HepG2 (cell line): ENCODE data around the gene ZFP64. TPM values are rescaled to one million over a fixed set of nuclear protein-coding genes. Genes with fewer than 3 reads are reported as not detected.

ENCODE experiments used
- ATM ChIP-seq: fragments of 450-650 bp; IDR thresholded peaks from 2 replicates; pipeline ENCODE4 v1.7.1; 2017; ENCODE audit warnings: mild to moderate bottlenecking, borderline replicate concordance
- KDM5B ChIP-seq: sonication (generic); formaldehyde crosslinking; IDR thresholded peaks from 2 replicates; pipeline ENCODE4 v1.4.0; 2020; ENCODE audit warnings: missing genetic modification reagents, mild to moderate bottlenecking, borderline replicate concordance
- SOX13 ChIP-seq, 3 experiments: fragments of 450-650 bp in 1 of 3; sonication (generic) in 1 of 3; formaldehyde crosslinking in 1 of 3; IDR thresholded peaks in 2 of 3; conservative IDR thresholded peaks in 1 of 3; 2 replicates each; pipeline versions ENCODE4 v1.5.0 to v1.6.1; 2016 to 2020; ENCODE audit warnings: antibody characterized with exemption in 1 of 3, mild to moderate bottlenecking in 1 of 3, missing compliant biosample characterization in 1 of 3, missing genetic modification reagents in 1 of 3, moderate library complexity in 1 of 3
- ZNF143 ChIP-seq: sonication (generic); formaldehyde crosslinking; IDR thresholded peaks from 2 replicates; pipeline ENCODE4 v1.4.0; 2020; ENCODE audit warnings: missing genetic modification reagents
- ZNF205 ChIP-seq: IDR thresholded peaks from 2 replicates; pipeline ENCODE4 v1.6.1; 2018; ENCODE audit warnings: missing biosample characterization, missing genetic modification reagents
- ZNF33A ChIP-seq: sonication (generic); formaldehyde crosslinking; IDR thresholded peaks from 2 replicates; pipeline ENCODE4 v1.5.1; 2020; ENCODE audit warnings: missing genetic modification reagents, mild to moderate bottlenecking, moderate library complexity, borderline replicate concordance
- ZNF607 ChIP-seq: sonication (generic); formaldehyde crosslinking; IDR thresholded peaks from 2 replicates; pipeline ENCODE4 v1.5.1; 2020; ENCODE audit warnings: missing genetic modification reagents, mild to moderate bottlenecking, borderline replicate concordance
- polyA plus RNA-seq, 8 experiments: library from polyadenylated mRNA; depleted of rRNA in 3 of 8; stranded (reverse) in 7 of 8; unstranded in 1 of 8; fragments of >200 nt; fragmentation: Illumina TruSeq in 4 of 8; extraction: Trizol in 4 of 8; gene quantifications; 2 replicates each; pipeline versions ENCODE4 v1.2.1 to v1.2.3, GENCODE V29; 2011 to 2016; ENCODE audit warnings: low read depth in 4 of 8, missing spikeins in 1 of 8, mixed read lengths in 1 of 8; ENCODE audit not compliant: insufficient read depth in 1 of 8
- total RNA-seq, 5 experiments: library from RNA; depleted of rRNA; stranded (reverse); fragments of >200 nt; fragmentation: Illumina TruSeq; extraction: Trizol; gene quantifications; 2 replicates each; pipeline ENCODE4 v1.2.3, GENCODE V29; 2016; ENCODE audit warnings: low read depth in 1 of 5
- TF ChIP-seq, protein P1 (sequence below): sonication (generic); formaldehyde crosslinking; IDR thresholded peaks from 2 replicates; pipeline ENCODE4 v1.4.0; 2020; ENCODE audit warnings: missing genetic modification reagents
- TF ChIP-seq, protein P2 (sequence below): sonication (generic); formaldehyde crosslinking; IDR thresholded peaks from 2 replicates; pipeline ENCODE4 v1.5.0; 2020; ENCODE audit warnings: mild to moderate bottlenecking, missing genetic modification reagents, borderline replicate concordance
- TF ChIP-seq, protein P3 (sequence below): sonication (generic); formaldehyde crosslinking; IDR thresholded peaks from 2 replicates; pipeline ENCODE4 v1.4.0; 2020; ENCODE audit warnings: mild to moderate bottlenecking, missing genetic modification reagents, borderline replicate concordance

Gene ZFP64
- total and polyA plus RNA-seq, 2 of the 13 experiments (the other 11 are each of a cell fraction or from before 2014, with no cell fraction given), result 12.0 to 24.3 TPM

DNA sequence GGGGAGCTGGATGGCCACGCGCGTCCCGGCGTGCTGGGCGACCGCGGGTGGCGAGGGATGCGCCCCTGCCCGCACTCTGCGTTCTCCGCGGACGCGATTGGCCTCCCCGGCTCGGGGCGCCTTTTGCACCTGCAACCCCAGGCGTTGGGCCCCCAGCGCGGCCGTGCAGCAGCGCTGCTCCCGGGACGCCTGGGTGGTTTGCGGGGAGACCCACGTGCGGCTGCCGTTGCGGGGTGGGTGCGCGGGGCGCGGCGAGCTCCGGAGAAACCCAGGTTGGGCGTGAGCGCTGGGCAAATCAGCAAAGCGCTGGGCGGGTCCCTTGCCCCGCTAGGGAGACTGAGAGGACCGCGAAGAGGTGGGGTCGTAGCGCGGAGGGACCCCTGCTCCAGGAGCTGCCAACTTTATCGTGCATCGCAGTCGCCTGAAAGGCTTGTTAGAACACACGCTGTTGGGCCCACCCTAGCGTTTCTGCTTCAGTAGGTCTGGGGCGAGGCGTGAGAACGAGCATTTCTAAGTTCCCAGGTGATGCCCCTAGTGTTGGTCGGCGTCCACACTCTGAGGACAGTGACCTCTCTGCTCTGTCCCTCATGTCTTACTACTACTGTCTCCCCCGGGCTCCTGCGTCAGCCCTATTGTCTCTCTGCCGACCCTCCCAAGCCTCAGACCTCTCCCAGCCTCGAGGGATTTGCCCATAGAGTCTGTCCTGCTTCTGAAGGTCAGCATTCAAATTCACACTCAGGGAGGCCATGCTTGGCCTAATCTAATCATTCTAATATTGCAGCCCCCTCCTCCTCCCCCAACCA, 538 bp upstream of the ZFP64 start (continued):
- TF ChIP-seq, protein P1, sequence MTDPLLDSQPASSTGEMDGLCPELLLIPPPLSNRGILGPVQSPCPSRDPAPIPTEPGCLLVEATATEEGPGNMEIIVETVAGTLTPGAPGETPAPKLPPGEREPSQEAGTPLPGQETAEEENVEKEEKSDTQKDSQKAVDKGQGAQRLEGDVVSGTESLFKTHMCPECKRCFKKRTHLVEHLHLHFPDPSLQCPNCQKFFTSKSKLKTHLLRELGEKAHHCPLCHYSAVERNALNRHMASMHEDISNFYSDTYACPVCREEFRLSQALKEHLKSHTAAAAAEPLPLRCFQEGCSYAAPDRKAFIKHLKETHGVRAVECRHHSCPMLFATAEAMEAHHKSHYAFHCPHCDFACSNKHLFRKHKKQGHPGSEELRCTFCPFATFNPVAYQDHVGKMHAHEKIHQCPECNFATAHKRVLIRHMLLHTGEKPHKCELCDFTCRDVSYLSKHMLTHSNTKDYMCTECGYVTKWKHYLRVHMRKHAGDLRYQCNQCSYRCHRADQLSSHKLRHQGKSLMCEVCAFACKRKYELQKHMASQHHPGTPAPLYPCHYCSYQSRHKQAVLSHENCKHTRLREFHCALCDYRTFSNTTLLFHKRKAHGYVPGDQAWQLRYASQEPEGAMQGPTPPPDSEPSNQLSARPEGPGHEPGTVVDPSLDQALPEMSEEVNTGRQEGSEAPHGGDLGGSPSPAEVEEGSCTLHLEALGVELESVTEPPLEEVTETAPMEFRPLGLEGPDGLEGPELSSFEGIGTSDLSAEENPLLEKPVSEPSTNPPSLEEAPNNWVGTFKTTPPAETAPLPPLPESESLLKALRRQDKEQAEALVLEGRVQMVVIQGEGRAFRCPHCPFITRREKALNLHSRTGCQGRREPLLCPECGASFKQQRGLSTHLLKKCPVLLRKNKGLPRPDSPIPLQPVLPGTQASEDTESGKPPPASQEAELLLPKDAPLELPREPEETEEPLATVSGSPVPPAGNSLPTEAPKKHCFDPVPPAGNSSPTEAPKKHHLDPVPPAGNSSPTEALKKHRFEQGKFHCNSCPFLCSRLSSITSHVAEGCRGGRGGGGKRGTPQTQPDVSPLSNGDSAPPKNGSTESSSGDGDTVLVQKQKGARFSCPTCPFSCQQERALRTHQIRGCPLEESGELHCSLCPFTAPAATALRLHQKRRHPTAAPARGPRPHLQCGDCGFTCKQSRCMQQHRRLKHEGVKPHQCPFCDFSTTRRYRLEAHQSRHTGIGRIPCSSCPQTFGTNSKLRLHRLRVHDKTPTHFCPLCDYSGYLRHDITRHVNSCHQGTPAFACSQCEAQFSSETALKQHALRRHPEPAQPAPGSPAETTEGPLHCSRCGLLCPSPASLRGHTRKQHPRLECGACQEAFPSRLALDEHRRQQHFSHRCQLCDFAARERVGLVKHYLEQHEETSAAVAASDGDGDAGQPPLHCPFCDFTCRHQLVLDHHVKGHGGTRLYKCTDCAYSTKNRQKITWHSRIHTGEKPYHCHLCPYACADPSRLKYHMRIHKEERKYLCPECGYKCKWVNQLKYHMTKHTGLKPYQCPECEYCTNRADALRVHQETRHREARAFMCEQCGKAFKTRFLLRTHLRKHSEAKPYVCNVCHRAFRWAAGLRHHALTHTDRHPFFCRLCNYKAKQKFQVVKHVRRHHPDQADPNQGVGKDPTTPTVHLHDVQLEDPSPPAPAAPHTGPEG (CRISPR knock-in tag), result peak; percentile 76; the same call in 1 of the 2 replicates
- TF ChIP-seq ZNF205 (CRISPR knock-in tag) (0 out of 2 replicates have a peak, but pooled peaks have one; percentile 39), ZNF33A (CRISPR knock-in tag) (no peak), ATM (no peak), SOX13 (IDR thresholded peaks at IDR 0.05) (no peak), SOX13 (CRISPR knock-in tag; conservative IDR thresholded peaks at IDR 0.05 in 1 of 2, IDR thresholded peaks at IDR 0.05 in 1 of 2) (peak in 1 of 2 experiments; percentile 33; a peak in 1 of 4 replicates), KDM5B (CRISPR knock-in tag) (peak; percentile 95; the same call in 1 of the 2 replicates), ZNF143 (peak; percentile 31; the same call in 1 of the 2 replicates), ZNF607 (CRISPR knock-in tag) (peak; percentile 92)
- TF ChIP-seq, protein P2, sequence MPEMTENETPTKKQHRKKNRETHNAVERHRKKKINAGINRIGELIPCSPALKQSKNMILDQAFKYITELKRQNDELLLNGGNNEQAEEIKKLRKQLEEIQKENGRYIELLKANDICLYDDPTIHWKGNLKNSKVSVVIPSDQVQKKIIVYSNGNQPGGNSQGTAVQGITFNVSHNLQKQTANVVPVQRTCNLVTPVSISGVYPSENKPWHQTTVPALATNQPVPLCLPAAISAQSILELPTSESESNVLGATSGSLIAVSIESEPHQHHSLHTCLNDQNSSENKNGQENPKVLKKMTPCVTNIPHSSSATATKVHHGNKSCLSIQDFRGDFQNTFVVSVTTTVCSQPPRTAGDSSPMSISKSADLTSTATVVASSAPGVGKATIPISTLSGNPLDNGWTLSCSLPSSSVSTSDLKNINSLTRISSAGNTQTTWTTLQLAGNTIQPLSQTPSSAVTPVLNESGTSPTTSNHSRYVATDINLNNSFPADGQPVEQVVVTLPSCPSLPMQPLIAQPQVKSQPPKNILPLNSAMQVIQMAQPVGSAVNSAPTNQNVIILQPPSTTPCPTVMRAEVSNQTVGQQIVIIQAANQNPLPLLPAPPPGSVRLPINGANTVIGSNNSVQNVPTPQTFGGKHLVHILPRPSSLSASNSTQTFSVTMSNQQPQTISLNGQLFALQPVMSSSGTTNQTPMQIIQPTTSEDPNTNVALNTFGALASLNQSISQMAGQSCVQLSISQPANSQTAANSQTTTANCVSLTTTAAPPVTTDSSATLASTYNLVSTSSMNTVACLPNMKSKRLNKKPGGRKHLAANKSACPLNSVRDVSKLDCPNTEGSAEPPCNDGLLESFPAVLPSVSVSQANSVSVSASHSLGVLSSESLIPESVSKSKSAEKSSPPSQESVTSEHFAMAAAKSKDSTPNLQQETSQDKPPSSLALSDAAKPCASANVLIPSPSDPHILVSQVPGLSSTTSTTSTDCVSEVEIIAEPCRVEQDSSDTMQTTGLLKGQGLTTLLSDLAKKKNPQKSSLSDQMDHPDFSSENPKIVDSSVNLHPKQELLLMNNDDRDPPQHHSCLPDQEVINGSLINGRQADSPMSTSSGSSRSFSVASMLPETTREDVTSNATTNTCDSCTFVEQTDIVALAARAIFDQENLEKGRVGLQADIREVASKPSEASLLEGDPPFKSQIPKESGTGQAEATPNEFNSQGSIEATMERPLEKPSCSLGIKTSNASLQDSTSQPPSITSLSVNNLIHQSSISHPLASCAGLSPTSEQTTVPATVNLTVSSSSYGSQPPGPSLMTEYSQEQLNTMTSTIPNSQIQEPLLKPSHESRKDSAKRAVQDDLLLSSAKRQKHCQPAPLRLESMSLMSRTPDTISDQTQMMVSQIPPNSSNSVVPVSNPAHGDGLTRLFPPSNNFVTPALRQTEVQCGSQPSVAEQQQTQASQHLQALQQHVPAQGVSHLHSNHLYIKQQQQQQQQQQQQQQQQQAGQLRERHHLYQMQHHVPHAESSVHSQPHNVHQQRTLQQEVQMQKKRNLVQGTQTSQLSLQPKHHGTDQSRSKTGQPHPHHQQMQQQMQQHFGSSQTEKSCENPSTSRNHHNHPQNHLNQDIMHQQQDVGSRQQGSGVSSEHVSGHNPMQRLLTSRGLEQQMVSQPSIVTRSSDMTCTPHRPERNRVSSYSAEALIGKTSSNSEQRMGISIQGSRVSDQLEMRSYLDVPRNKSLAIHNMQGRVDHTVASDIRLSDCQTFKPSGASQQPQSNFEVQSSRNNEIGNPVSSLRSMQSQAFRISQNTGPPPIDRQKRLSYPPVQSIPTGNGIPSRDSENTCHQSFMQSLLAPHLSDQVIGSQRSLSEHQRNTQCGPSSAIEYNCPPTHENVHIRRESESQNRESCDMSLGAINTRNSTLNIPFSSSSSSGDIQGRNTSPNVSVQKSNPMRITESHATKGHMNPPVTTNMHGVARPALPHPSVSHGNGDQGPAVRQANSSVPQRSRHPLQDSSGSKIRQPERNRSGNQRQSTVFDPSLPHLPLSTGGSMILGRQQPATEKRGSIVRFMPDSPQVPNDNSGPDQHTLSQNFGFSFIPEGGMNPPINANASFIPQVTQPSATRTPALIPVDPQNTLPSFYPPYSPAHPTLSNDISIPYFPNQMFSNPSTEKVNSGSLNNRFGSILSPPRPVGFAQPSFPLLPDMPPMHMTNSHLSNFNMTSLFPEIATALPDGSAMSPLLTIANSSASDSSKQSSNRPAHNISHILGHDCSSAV (CRISPR knock-in tag), result no peak
- TF ChIP-seq, protein P3, sequence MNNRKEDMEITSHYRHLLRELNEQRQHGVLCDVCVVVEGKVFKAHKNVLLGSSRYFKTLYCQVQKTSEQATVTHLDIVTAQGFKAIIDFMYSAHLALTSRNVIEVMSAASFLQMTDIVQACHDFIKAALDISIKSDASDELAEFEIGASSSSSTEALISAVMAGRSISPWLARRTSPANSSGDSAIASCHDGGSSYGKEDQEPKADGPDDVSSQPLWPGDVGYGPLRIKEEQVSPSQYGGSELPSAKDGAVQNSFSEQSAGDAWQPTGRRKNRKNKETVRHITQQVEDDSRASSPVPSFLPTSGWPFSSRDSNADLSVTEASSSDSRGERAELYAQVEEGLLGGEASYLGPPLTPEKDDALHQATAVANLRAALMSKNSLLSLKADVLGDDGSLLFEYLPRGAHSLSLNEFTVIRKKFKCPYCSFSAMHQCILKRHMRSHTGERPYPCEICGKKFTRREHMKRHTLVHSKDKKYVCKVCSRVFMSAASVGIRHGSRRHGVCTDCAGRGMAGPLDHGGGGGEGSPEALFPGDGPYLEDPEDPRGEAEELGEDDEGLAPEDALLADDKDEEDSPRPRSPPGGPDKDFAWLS (CRISPR knock-in tag), result no peak
